OCI-LY7 (cell line): ENCODE results near the gene KRT72.

Experiments
- EZH2phosphoT487 ChIP-seq: fragments of 200-600 bp; sonication (generic); IDR thresholded peaks from 2 replicates; pipeline ENCODE4 v1.6.1; 2018; ENCODE audit warnings: low read depth, borderline replicate concordance, mild to moderate bottlenecking, mixed run types, antibody characterized with exemption, low read length, moderate library complexity, mixed read lengths
- TF ChIP-seq, protein P1 (sequence below): fragments of 200-600 bp; sonication (generic); conservative IDR thresholded peaks from 2 replicates; pipeline ENCODE4 v1.5.1; 2014; ENCODE audit warnings: mild to moderate bottlenecking, antibody characterized with exemption, low read length, moderate library complexity, mixed read lengths

DNA sequence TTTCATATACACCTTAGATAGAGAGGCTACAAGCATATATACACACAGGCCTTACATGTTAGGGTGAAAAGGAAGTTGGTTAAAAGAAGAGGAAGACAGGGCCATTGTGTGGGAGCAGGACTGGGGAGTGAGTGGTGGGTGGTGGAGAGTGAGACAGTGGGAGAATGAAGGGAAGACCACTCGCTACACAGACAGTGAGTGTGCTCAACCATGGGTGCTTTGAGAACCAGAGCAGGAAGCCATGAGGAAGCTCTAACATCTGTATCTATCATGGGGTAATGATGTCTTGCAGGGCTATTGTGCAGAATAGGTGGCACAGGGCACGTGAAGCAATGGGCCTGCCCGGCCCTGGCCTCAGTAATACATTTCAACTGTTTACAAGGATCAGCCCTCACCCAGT lies 16.2 kb downstream of the KRT72 start:
- TF ChIP-seq, protein P1, sequence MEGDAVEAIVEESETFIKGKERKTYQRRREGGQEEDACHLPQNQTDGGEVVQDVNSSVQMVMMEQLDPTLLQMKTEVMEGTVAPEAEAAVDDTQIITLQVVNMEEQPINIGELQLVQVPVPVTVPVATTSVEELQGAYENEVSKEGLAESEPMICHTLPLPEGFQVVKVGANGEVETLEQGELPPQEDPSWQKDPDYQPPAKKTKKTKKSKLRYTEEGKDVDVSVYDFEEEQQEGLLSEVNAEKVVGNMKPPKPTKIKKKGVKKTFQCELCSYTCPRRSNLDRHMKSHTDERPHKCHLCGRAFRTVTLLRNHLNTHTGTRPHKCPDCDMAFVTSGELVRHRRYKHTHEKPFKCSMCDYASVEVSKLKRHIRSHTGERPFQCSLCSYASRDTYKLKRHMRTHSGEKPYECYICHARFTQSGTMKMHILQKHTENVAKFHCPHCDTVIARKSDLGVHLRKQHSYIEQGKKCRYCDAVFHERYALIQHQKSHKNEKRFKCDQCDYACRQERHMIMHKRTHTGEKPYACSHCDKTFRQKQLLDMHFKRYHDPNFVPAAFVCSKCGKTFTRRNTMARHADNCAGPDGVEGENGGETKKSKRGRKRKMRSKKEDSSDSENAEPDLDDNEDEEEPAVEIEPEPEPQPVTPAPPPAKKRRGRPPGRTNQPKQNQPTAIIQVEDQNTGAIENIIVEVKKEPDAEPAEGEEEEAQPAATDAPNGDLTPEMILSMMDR = no peak
- no peak for TF ChIP-seq EZH2phosphoT487
